Smooth muscle cell (in vitro differentiated cells): Measurements from ENCODE around the gene ATXN2. TPM values are rescaled to one million over a fixed set of nuclear protein-coding genes. Genes with fewer than 3 reads are reported as not detected.

Source experiments
- DNase-seq: peaks from one replicate; lab custom pipeline; 2025; ENCODE audit not compliant: unreplicated experiment; lab: John Stamatoyannopoulos, UW
- H2AFZ ChIP-seq: fragments of 200-600 bp; sonication (generic); 2 replicates; pipeline ENCODE4 v1.6.0; 2016; ENCODE audit warnings: antibody characterized with exemption, low read depth, mild to moderate bottlenecking
- H3F3A ChIP-seq: fragments of 200-600 bp; sonication (generic); 2 replicates; pipeline ENCODE4 v1.6.0; 2017; ENCODE audit warnings: antibody characterized with exemption, low read depth
- H3K27ac ChIP-seq: fragments of 200-600 bp; sonication (generic); 2 replicates; pipeline ENCODE4 v1.5.1; 2016; ENCODE audit warnings: low read depth, mild to moderate bottlenecking
- H3K27me3 ChIP-seq: fragments of 200-600 bp; sonication (generic); 2 replicates; pipeline ENCODE4 v1.6.1; 2016; ENCODE audit warnings: low read depth, mild to moderate bottlenecking
- H3K36me3 ChIP-seq: fragments of 200-600 bp; sonication (generic); 2 replicates; pipeline ENCODE4 v1.5.1; 2016; ENCODE audit warnings: low read depth
- H3K4me1 ChIP-seq: fragments of 200-600 bp; sonication (generic); 2 replicates; pipeline ENCODE4 v1.5.1; 2016; ENCODE audit warnings: low read depth
- H3K4me2 ChIP-seq: fragments of 200-600 bp; sonication (generic); 2 replicates; pipeline ENCODE4 v1.6.0; 2016; ENCODE audit warnings: mild to moderate bottlenecking
- H3K4me3 ChIP-seq: fragments of 200-600 bp; sonication (generic); 2 replicates; pipeline ENCODE4 v1.5.1; 2016; ENCODE audit warnings: mild to moderate bottlenecking
- H3K79me2 ChIP-seq: fragments of 200-600 bp; sonication (generic); 2 replicates; pipeline ENCODE4 v1.6.0; 2016; ENCODE audit warnings: low read depth, mild to moderate bottlenecking
- H3K9ac ChIP-seq: fragments of 200-600 bp; sonication (generic); 2 replicates; pipeline ENCODE4 v1.6.0; 2016; ENCODE audit warnings: low read depth
- H3K9me3 ChIP-seq: fragments of 200-600 bp; sonication (generic); replicated peaks from 2 replicates; pipeline ENCODE4 v1.5.1; 2016; ENCODE audit warnings: low read depth
- H4K20me1 ChIP-seq: fragments of 200-600 bp; sonication (generic); 2 replicates; pipeline ENCODE4 v1.6.0; 2016; ENCODE audit warnings: low read depth
- whole genome bisulfite sequencing: methylation state at CpG from one replicate; pipeline ENCODE4 v1.1.7; 2016; ENCODE audit warnings: low lambda C conversion rate; 5-methylcytosine and 5-hydroxymethylcytosine counted together
- polyA plus RNA-seq: library from polyadenylated mRNA; unstranded; fragments of >200 nt; fragmentation: Nextera tagmentation; extraction: Ambion mirVana; gene quantifications from 2 replicates; pipeline ENCODE4 v1.2.1, GENCODE V29; 2016
- total RNA-seq: library from RNA; depleted of rRNA; stranded (reverse); fragments of >200 nt; gene quantifications from 2 replicates; pipeline ENCODE4 v1.2.3, GENCODE V29; 2014
- TF ChIP-seq, protein P1 (sequence below): fragments of 200-600 bp; sonication (generic); IDR thresholded peaks from 2 replicates; pipeline ENCODE4 v1.5.1; 2017; ENCODE audit warnings: borderline replicate concordance, mild to moderate bottlenecking, antibody characterized with exemption; ENCODE audit not compliant: insufficient read depth, poor library complexity, severe bottlenecking

The ATXN2 gene
- total and polyA plus RNA-seq, 2 experiments from 2014 or later, result 29.3 to 39.6 TPM

DNA sequence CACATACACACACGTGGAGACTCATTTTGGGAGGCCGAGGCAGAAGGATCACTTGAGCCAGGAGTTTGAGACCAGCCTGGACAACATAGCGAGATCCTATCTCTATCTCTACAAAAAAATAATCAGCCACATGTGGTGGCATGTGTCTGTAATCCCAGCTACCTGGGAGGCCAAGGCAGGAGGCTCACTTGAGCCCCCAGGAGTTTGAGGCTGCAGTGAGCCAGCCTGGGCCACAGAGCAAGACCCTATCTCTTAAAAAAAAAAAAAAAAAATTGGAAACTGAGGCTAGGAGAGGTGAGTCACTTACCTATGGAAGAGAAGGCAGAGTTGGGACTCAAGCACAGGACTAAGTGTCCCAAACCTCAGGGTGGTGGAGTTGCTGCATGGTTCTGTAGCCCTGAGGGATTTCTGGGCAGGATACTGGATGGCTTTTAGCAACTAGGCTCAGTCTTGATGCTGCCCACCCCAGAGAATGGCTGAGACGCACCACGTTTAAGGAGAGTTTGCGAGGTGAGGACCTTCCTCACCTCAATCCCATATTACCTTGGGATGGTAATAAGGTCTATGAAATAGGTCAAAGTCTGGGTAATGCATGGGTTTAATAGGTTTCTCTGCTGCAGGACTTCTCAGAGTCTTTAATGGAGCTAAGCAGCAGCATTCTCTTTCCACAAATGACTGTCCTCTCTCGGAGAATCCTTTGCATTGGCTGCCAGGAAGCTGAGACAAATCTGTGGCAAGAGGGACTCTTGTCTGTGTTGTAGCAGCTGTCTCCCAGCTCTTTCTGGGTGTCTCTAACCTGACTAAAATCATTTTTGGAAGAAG, 157.8 kb downstream of the ATXN2 start:
- Histone ChIP-seq H3K79me2 (peaks cover 40% of the 10 kb centered on the region), H3F3A (peaks cover 34% of the 10 kb centered on the region), H4K20me1 (peaks cover 81% of the 10 kb centered on the region), H2AFZ (no peak overlapping the region), H3K4me1 (peaks cover 15% of the 10 kb centered on the region), H3K9ac (no peak overlapping the region), H3K27me3 (no peaks in the 10 kb centered on the region), H3K4me2 (no peak overlapping the region), H3K36me3 (no peaks in the 10 kb centered on the region), H3K27ac (no peak overlapping the region), H3K9me3 (no peaks in the 10 kb centered on the region), H3K4me3 (no peak overlapping the region)
- DNase-seq, result no peak
- TF ChIP-seq, protein P1, sequence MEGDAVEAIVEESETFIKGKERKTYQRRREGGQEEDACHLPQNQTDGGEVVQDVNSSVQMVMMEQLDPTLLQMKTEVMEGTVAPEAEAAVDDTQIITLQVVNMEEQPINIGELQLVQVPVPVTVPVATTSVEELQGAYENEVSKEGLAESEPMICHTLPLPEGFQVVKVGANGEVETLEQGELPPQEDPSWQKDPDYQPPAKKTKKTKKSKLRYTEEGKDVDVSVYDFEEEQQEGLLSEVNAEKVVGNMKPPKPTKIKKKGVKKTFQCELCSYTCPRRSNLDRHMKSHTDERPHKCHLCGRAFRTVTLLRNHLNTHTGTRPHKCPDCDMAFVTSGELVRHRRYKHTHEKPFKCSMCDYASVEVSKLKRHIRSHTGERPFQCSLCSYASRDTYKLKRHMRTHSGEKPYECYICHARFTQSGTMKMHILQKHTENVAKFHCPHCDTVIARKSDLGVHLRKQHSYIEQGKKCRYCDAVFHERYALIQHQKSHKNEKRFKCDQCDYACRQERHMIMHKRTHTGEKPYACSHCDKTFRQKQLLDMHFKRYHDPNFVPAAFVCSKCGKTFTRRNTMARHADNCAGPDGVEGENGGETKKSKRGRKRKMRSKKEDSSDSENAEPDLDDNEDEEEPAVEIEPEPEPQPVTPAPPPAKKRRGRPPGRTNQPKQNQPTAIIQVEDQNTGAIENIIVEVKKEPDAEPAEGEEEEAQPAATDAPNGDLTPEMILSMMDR, result no peak
- WGBS, result 96% methylated on average over 7 of the region's 7 CpGs

DNA sequence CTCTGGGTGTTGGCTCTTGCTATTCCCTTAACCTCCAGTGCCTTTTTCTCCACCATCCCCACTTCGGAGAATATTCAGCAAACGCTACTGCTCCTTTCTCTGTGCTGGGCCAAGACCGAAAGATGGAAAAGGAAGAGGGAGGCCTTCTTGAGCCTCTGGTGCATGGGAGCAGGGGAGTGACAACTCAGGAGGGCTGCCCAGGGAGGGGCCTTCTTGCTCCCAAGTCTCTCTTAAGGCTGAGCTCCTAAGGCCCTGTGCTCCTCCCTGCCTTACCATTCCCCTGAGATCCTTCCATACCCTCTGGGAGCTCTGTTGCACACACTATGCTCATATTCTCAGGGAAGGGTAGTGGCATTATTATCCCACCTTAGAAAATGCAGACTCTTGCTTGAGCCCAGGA, 158.5 kb downstream of the ATXN2 start:
- DNase-seq, result no peak
- peaks cover 41% of the 10 kb centered on the region for H3K79me2 ChIP-seq
- no peak overlapping the region for H3K4me2 ChIP-seq
- no peaks in the 10 kb centered on the region for H3K36me3 ChIP-seq
- no peak overlapping the region for H3K4me3 ChIP-seq
- H3K9me3 ChIP-seq, result no peaks in the 10 kb centered on the region
- peaks cover 9% of the 10 kb centered on the region for H3K4me1 ChIP-seq
- no peak overlapping the region for H2AFZ ChIP-seq
- no peak overlapping the region for H3K27ac ChIP-seq
- peaks cover 27% of the 10 kb centered on the region for H3F3A ChIP-seq
- peaks cover 80% of the 10 kb centered on the region for H4K20me1 ChIP-seq
- TF ChIP-seq, protein P1, result no peak
- H3K27me3 ChIP-seq, result no peaks in the 10 kb centered on the region
- H3K9ac ChIP-seq, result no peak overlapping the region
- 97% methylated on average over 3 of the region's 3 CpGs for WGBS

GRCh38 chr12:111440152-111440551, 159.0 kb downstream of the ATXN2 start:
- TF ChIP-seq, protein P1, result no peak
- Histone ChIP-seq H3K9ac (no peak overlapping the region), H3K36me3 (no peaks in the 10 kb centered on the region), H3K79me2 (peaks cover 46% of the 10 kb centered on the region), H4K20me1 (peaks cover 80% of the 10 kb centered on the region), H2AFZ (no peak overlapping the region), H3F3A (peaks cover 22% of the 10 kb centered on the region), H3K4me2 (no peak overlapping the region), H3K27ac (no peak overlapping the region), H3K4me1 (peaks cover 4% of the 10 kb centered on the region), H3K4me3 (no peak overlapping the region), H3K9me3 (no peaks in the 10 kb centered on the region), H3K27me3 (no peaks in the 10 kb centered on the region)
- no peak for DNase-seq
- over 99% methylated on average over 8 of the region's 8 CpGs for WGBS
